Endodermal cell (in vitro differentiated cells): ENCODE measurements around the gene NOP16. TPM values are rescaled to one million over a fixed set of nuclear protein-coding genes. Genes with fewer than 3 reads are reported as not detected.

Experiments used
- DNase-seq: peaks from one replicate; pipeline ENCODE4 v3.0.0-alpha.2; 2017
- H3K27ac ChIP-seq: 2 replicates; pipeline ENCODE4 v1.5.1; 2013; ENCODE audit warnings: mild to moderate bottlenecking, low read depth, low read length, moderate library complexity
- H3K27me3 ChIP-seq: 2 replicates; pipeline ENCODE4 v1.6.1; 2013; ENCODE audit warnings: mild to moderate bottlenecking, low read length, moderate library complexity; ENCODE audit not compliant: insufficient read depth, control insufficient read depth, poor library complexity, severe bottlenecking
- H3K36me3 ChIP-seq: 2 replicates; pipeline ENCODE4 v1.7.0; 2013; ENCODE audit warnings: mild to moderate bottlenecking, low read length, moderate library complexity; ENCODE audit not compliant: control insufficient read depth, insufficient read depth
- H3K4me1 ChIP-seq: one replicate; pipeline ENCODE4 v1.7.0; 2013; ENCODE audit warnings: low read length; ENCODE audit not compliant: control insufficient read depth, insufficient read depth
- H3K4me3 ChIP-seq: 2 replicates; pipeline ENCODE4 v1.5.1; 2013; ENCODE audit warnings: mild to moderate bottlenecking, low read length, moderate library complexity
- H3K9ac ChIP-seq: 2 replicates; pipeline ENCODE4 v1.6.1; 2013; ENCODE audit warnings: mild to moderate bottlenecking, low read length, moderate library complexity; ENCODE audit not compliant: poor library complexity, severe bottlenecking; ENCODE audit errors: extremely low read depth
- H3K9me3 ChIP-seq: 2 replicates; pipeline ENCODE4 v1.6.1; 2013; ENCODE audit warnings: mild to moderate bottlenecking, low read length, moderate library complexity; ENCODE audit not compliant: control insufficient read depth
- H3K27ac Mint-ChIP-seq: 2 replicates; pipeline ENCODE4 v1.8.0; 2020; ENCODE audit warnings: mixed read lengths
- H3K27me3 Mint-ChIP-seq: 2 replicates; pipeline ENCODE4 v1.8.0; 2021; ENCODE audit warnings: mild to moderate bottlenecking, mixed read lengths; ENCODE audit not compliant: insufficient read depth
- H3K36me3 Mint-ChIP-seq: 2 replicates; pipeline ENCODE4 v1.8.0; 2020; ENCODE audit warnings: low read depth, mixed read lengths
- H3K4me1 Mint-ChIP-seq: 2 replicates; pipeline ENCODE4 v1.8.0; 2020; ENCODE audit warnings: mixed read lengths
- H3K4me3 Mint-ChIP-seq: 2 replicates; pipeline ENCODE4 v1.8.0; 2020; ENCODE audit warnings: mild to moderate bottlenecking, moderate library complexity, mixed read lengths
- H3K9me3 Mint-ChIP-seq: 2 replicates; pipeline ENCODE4 v1.8.0; 2020; ENCODE audit warnings: mild to moderate bottlenecking, mixed read lengths
- WGBS, 2 experiments: methylation state at CpG; one replicate each; pipeline versions ENCODE4 v1.1.5 to v1.1.7; 2013; ENCODE audit warnings: missing lambda C conversion rate in 2 of 2, mixed read lengths in 1 of 2; ENCODE audit not compliant: insufficient coverage in 1 of 2, insufficient read length in 1 of 2; 5-methylcytosine and 5-hydroxymethylcytosine counted together
- total RNA-seq, 2 donors: library from RNA; stranded (reverse); fragmentation: NEBNext Ultra II Directional in 1 of 2; extraction: Animal tissue kit (Norgen Biotek cat#: 25700) in 1 of 2; gene quantifications; 2 replicates in 1 of 2; 3 replicates in 1 of 2; pipeline ENCODE4 v1.2.1, GENCODE V29; 2021
- TF ChIP-seq, protein P1 (sequence below): fragments of 200-600 bp; sonication (generic); conservative IDR thresholded peaks from 2 replicates; pipeline ENCODE4 v1.5.0; 2021; ENCODE audit warnings: antibody characterized with exemption, mild to moderate bottlenecking

The NOP16 gene
- total RNA-seq, 2 donors from 2014 or later = 18.6 to 31.3 TPM

DNA sequence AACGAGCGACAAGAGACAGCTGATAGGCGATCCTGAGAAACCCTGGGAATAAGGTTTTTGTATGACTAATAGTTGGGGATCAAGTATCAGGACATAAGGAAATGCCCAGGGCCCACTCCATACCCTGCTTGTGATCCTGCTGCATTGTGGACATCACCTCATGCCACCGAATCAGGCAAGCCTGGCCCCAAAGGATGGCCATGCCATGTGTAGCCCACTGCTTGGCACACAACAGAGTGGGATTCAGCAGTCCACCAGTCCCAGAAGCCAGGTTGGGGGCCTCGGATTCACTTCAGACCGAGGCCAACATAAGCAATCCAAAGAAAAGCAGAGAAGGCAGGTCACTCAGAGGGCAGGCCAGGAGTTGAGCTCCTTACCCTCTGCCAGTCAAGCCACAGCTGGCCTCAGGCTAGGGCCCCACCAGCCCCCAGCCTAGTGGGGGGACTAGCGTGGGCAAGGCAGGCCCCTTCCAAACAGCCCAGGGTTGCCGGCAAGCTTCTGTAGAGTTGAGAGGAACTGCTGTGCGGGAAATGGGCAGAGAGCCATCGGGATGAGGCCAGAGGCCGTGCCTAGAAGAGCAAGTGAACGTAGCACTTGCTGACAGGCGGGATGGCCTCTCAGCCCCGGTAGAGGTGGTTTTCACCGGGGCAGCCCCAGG, 5.0 kb downstream of the NOP16 start:
- H3K36me3 Mint-ChIP-seq = peaks cover 52% of the 10 kb centered on the region
- H3K9me3 Mint-ChIP-seq = no peaks in the 10 kb centered on the region
- TF ChIP-seq, protein P1, sequence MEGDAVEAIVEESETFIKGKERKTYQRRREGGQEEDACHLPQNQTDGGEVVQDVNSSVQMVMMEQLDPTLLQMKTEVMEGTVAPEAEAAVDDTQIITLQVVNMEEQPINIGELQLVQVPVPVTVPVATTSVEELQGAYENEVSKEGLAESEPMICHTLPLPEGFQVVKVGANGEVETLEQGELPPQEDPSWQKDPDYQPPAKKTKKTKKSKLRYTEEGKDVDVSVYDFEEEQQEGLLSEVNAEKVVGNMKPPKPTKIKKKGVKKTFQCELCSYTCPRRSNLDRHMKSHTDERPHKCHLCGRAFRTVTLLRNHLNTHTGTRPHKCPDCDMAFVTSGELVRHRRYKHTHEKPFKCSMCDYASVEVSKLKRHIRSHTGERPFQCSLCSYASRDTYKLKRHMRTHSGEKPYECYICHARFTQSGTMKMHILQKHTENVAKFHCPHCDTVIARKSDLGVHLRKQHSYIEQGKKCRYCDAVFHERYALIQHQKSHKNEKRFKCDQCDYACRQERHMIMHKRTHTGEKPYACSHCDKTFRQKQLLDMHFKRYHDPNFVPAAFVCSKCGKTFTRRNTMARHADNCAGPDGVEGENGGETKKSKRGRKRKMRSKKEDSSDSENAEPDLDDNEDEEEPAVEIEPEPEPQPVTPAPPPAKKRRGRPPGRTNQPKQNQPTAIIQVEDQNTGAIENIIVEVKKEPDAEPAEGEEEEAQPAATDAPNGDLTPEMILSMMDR = no peak
- no peak overlapping the region for H3K27ac Mint-ChIP-seq
- Histone ChIP-seq H3K4me3 (no peak overlapping the region), H3K9me3 (no peaks in the 10 kb centered on the region), H3K9ac (no peak overlapping the region), H3K27ac (no peak overlapping the region), H3K27me3 (no peaks in the 10 kb centered on the region), H3K4me1 (peaks cover 6% of the 10 kb centered on the region), H3K36me3 (peaks cover 52% of the 10 kb centered on the region)
- DNase-seq = no peak
- 94 to 95% methylated on average over 11 to 15 of the region's 15 CpGs for WGBS, 2 experiments
- H3K4me3 Mint-ChIP-seq = no peak overlapping the region
- peaks cover 9% of the 10 kb centered on the region for H3K4me1 Mint-ChIP-seq
- H3K27me3 Mint-ChIP-seq = no peaks in the 10 kb centered on the region

DNA sequence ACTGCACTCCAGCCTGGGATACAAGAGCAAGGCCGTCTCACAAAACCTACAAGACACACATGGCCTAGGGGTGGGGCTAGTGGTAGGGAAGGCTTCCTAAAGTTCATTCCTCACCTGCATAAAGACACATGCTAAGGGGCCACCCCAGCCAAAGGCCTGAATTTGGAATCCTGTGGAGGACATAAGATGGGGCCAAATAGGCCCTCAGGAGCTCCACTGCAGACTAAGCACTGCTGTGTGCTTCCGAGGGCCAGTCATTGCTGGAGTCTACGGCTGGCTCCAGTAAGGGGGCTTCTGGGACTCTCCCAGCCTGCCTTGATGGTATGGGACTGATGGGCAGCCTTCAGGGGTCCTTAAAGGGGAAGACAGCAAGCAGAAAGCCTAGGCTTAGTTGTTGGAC, 5.7 kb downstream of the NOP16 start:
- peaks cover 52% of the 10 kb centered on the region for H3K36me3 ChIP-seq
- no peak overlapping the region for H3K27ac Mint-ChIP-seq
- H3K4me3 Mint-ChIP-seq = no peak overlapping the region
- H3K9ac ChIP-seq = no peak overlapping the region
- H3K9me3 ChIP-seq = no peaks in the 10 kb centered on the region
- no peak overlapping the region for H3K27ac ChIP-seq
- peaks cover 6% of the 10 kb centered on the region for H3K4me1 ChIP-seq
- peaks cover 7% of the 10 kb centered on the region for H3K4me1 Mint-ChIP-seq
- TF ChIP-seq, protein P1 = no peak
- no peaks in the 10 kb centered on the region for H3K27me3 ChIP-seq
- no peaks in the 10 kb centered on the region for H3K27me3 Mint-ChIP-seq
- H3K36me3 Mint-ChIP-seq = peaks cover 52% of the 10 kb centered on the region
- DNase-seq = no peak
- WGBS, 2 experiments = 92 to 100% methylated on average over 2 to 3 of the region's 3 CpGs
- H3K4me3 ChIP-seq = no peak overlapping the region
- H3K9me3 Mint-ChIP-seq = no peaks in the 10 kb centered on the region

DNA sequence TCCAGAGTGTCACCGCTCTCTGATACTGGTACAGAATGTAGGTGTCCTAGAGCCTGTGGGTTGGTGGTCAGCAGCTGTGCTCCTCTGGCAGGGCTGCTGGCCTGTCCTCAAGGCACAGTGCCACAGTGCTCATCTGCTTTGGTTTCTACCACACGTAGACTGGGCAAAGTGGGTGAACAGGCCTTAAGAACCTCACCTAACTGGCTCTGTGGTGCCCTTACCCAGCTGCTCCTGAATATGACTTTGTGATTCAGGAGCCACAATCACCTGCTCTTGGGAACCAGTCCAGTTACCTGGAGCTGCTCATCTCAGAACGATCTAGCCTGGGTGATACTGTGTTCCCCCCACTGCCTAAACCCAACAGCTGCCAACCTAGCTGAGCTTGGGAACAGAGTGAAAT, 6.4 kb downstream of the NOP16 start:
- Mint-ChIP-seq H3K27ac (no peak overlapping the region), H3K4me1 (no peaks in the 10 kb centered on the region), H3K36me3 (peaks cover 52% of the 10 kb centered on the region), H3K27me3 (no peaks in the 10 kb centered on the region), H3K4me3 (no peak overlapping the region), H3K9me3 (no peaks in the 10 kb centered on the region)
- Histone ChIP-seq H3K36me3 (peaks cover 52% of the 10 kb centered on the region), H3K4me3 (no peak overlapping the region), H3K27me3 (no peaks in the 10 kb centered on the region), H3K9me3 (no peaks in the 10 kb centered on the region), H3K27ac (no peak overlapping the region), H3K9ac (no peak overlapping the region), H3K4me1 (no peaks in the 10 kb centered on the region)
- DNase-seq = no peak
- WGBS, 2 experiments = 95 to 100% methylated on average over 1 to 3 of the region's 3 CpGs
- TF ChIP-seq, protein P1 = no peak
